GM23248 (cell line): ENCODE results near the gene KCNA5. TPM values are rescaled to one million over a fixed set of nuclear protein-coding genes. Genes with fewer than 3 reads are reported as not detected.

Experiments
- DNase-seq: peaks from one replicate; pipeline ENCODE4 v3.0.0-alpha.2; 2015
- H2AFZ ChIP-seq: fragments of 200-600 bp; sonication (generic); 2 replicates; pipeline ENCODE4 v1.6.1; 2016; ENCODE audit warnings: antibody characterized with exemption
- H3F3A ChIP-seq: fragments of 200-600 bp; sonication (generic); 2 replicates; pipeline ENCODE4 v1.6.1; 2016; ENCODE audit warnings: mild to moderate bottlenecking, antibody characterized with exemption, mixed run types; ENCODE audit not compliant: insufficient read depth
- H3K27ac ChIP-seq: fragments of 200-600 bp; sonication (generic); 2 replicates; pipeline ENCODE4 v1.5.1; 2016; ENCODE audit warnings: mild to moderate bottlenecking
- H3K27me3 ChIP-seq: fragments of 200-600 bp; sonication (generic); replicated peaks from 2 replicates; pipeline ENCODE4 v1.6.1; 2016; ENCODE audit warnings: mild to moderate bottlenecking; ENCODE audit not compliant: insufficient read depth
- H3K36me3 ChIP-seq: fragments of 200-600 bp; sonication (generic); 2 replicates; pipeline ENCODE4 v1.6.1; 2016; ENCODE audit warnings: low read depth, mild to moderate bottlenecking
- H3K4me1 ChIP-seq: fragments of 200-600 bp; sonication (generic); 2 replicates; pipeline ENCODE4 v1.6.1; 2016; ENCODE audit warnings: mild to moderate bottlenecking; ENCODE audit not compliant: insufficient read depth
- H3K4me2 ChIP-seq: fragments of 200-600 bp; sonication (generic); one replicate; pipeline ENCODE4 v1.6.1; 2016; ENCODE audit warnings: mild to moderate bottlenecking; ENCODE audit not compliant: unreplicated experiment
- H3K4me3 ChIP-seq: fragments of 200-600 bp; sonication (generic); 2 replicates; pipeline ENCODE4 v1.5.1; 2016; ENCODE audit warnings: mild to moderate bottlenecking
- H3K79me2 ChIP-seq: fragments of 200-600 bp; sonication (generic); 2 replicates; pipeline ENCODE4 v1.6.1; 2016; ENCODE audit warnings: mild to moderate bottlenecking; ENCODE audit not compliant: insufficient read depth
- H3K9ac ChIP-seq: fragments of 200-600 bp; sonication (generic); 2 replicates; pipeline ENCODE4 v1.6.1; 2016; ENCODE audit warnings: mild to moderate bottlenecking
- H3K9me2 ChIP-seq: fragments of 200-600 bp; sonication (generic); 2 replicates; pipeline ENCODE4 v1.6.1; 2016; ENCODE audit warnings: mixed run types, mild to moderate bottlenecking, moderate library complexity; ENCODE audit not compliant: insufficient read depth
- H3K9me3 ChIP-seq: fragments of 200-600 bp; sonication (generic); one replicate; pipeline ENCODE4 v1.6.1; 2017; ENCODE audit warnings: low read depth
- H4K20me1 ChIP-seq: fragments of 200-600 bp; sonication (generic); 2 replicates; pipeline ENCODE4 v1.6.0; 2016; ENCODE audit not compliant: insufficient read depth
- EZH2 ChIP-seq: fragments of 200-600 bp; sonication (generic); IDR thresholded peaks from 2 replicates; pipeline ENCODE4 v1.6.1; 2018; ENCODE audit warnings: antibody characterized with exemption, mild to moderate bottlenecking; ENCODE audit not compliant: insufficient read depth, poor library complexity, severe bottlenecking
- EZH2phosphoT487 ChIP-seq: fragments of 200-600 bp; sonication (generic); IDR thresholded peaks from 2 replicates; pipeline ENCODE4 v1.6.1; 2018; ENCODE audit warnings: antibody characterized with exemption, moderate library complexity, mild to moderate bottlenecking, low read depth; ENCODE audit not compliant: insufficient read depth
- WGBS, 2 experiments: methylation state at CpG; one replicate each; pipeline ENCODE4 v1.1.6; 2015 to 2017; ENCODE audit warnings: low lambda C conversion rate in 2 of 2, low coverage in 1 of 2; ENCODE audit errors: missing lambda C conversion rate in 2 of 2; 5-methylcytosine and 5-hydroxymethylcytosine counted together
- in situ Hi-C: fragments of 300-500 bp; cut with MboI; formaldehyde crosslinking; loops from 2 replicates; pipeline ENCODE4 v1.15.0; 2020
- polyA plus RNA-seq: library from polyadenylated mRNA; unstranded; fragments of >200 nt; fragmentation: Nextera tagmentation; extraction: Ambion mirVana; gene quantifications from 2 replicates; pipeline ENCODE4 v1.2.1, GENCODE V29; 2016
- total RNA-seq: library from RNA; depleted of rRNA; stranded (reverse); fragments of >200 nt; shearing (Covaris generic); gene quantifications from 2 replicates; pipeline ENCODE4 v1.2.3, GENCODE V29; 2014

KCNA5 gene
- total and polyA plus RNA-seq, 2 experiments from 2014 or later, result not detected

- in situ Hi-C loops, result loop anchor here (10.0 to 25.0 kb wide), 2 partner anchors 88 to 209 kb away; no protein-coding TSS in a partner anchor
- H2AFZ ChIP-seq, result no peak overlapping the region
- H3K79me2 ChIP-seq, result no peaks in the 10 kb centered on the region
- H3K9ac ChIP-seq, result no peak overlapping the region
- no peak overlapping the region for H3K27ac ChIP-seq
- no peak overlapping the region for H3K4me2 ChIP-seq
- no peaks in the 10 kb centered on the region for H4K20me1 ChIP-seq
- no peaks in the 10 kb centered on the region for H3K9me2 ChIP-seq
- TF ChIP-seq EZH2phosphoT487, result no peak
- WGBS, 2 experiments, result 15 to 22% methylated on average over 1 of the region's 1 CpG
- no peaks in the 10 kb centered on the region for H3K9me3 ChIP-seq
- DNase-seq, result peak; percentile 49
- H3K4me1 ChIP-seq, result no peaks in the 10 kb centered on the region
- H3K36me3 ChIP-seq, result no peaks in the 10 kb centered on the region
- no peaks in the 10 kb centered on the region for H3F3A ChIP-seq
- H3K4me3 ChIP-seq, result no peak overlapping the region
- H3K27me3 ChIP-seq, result 0 out of 2 replicates have a peak, but pooled peaks cover 3% of the 10 kb centered on the region
Measured at GRCh38 chr12:5073853-5074252, 30.2 kb downstream of the KCNA5 start.

DNA sequence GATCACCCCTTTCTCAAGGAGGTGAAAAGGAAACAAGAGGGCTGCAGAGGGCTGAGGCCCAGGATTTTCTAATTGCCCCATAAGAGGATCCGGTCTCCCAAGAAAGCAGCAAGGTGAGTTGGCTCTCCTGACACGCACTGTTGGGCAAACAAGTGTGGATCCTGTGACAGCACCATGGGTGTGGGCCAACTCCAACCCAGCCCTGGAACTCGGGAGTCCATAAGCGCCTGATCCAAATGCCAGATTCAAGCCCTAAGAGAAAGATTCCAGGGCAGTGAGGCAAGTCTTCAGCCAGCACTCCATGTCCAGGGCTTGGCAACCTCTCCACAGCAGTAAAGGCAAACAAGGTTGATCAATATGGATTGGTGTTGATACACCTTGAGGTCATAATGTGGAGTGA, 33.1 kb downstream of the KCNA5 start:
- no peak overlapping the region for H3K4me2 ChIP-seq
- TF ChIP-seq EZH2, result no peak
- TF ChIP-seq EZH2phosphoT487, result no peak
- WGBS, 2 experiments, result 77 to 82% methylated on average over 4 of the region's 4 CpGs
- H3K27ac ChIP-seq, result no peak overlapping the region
- no peak for DNase-seq
- H3K36me3 ChIP-seq, result no peaks in the 10 kb centered on the region
- in situ Hi-C loops, result loop anchor here (10.0 kb wide), 1 partner anchor 212 kb away; no protein-coding TSS in a partner anchor
- H3K4me3 ChIP-seq, result no peak overlapping the region
- H3K79me2 ChIP-seq, result no peaks in the 10 kb centered on the region
- H3K4me1 ChIP-seq, result no peaks in the 10 kb centered on the region
- no peaks in the 10 kb centered on the region for H3K27me3 ChIP-seq
- H3K9me3 ChIP-seq, result no peaks in the 10 kb centered on the region
- H3K9me2 ChIP-seq, result no peaks in the 10 kb centered on the region
- H3F3A ChIP-seq, result no peaks in the 10 kb centered on the region
- no peak overlapping the region for H3K9ac ChIP-seq
- H2AFZ ChIP-seq, result no peak overlapping the region
- H4K20me1 ChIP-seq, result no peaks in the 10 kb centered on the region

DNA sequence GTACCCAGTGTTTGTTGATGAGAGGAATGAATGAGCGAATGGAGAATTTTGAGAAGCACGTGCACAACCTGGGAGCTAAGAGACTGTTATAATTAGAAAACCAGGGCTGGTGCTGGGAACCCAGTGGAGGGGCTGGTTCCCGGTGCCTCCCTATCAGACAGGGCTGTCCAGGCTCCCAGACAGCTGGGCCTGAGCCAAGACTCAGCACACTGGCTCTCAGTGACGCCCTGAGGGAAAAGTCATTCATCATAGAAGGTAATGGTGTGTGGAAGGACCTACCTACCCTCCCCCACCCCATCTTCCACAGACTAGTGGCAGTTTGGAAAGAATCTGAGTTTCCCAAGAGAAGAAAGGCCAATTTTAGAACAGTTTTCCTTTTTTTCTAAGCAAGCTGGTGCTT, 34.7 kb downstream of the KCNA5 start:
- H3K9ac ChIP-seq, result no peak overlapping the region
- no peaks in the 10 kb centered on the region for H3K36me3 ChIP-seq
- H3K9me2 ChIP-seq, result no peaks in the 10 kb centered on the region
- 68 to 71% methylated on average over 4 of the region's 4 CpGs for WGBS, 2 experiments
- no peak for DNase-seq
- no peaks in the 10 kb centered on the region for H3K9me3 ChIP-seq
- 0 out of 2 replicates have a peak, but pooled peaks cover 2% of the 10 kb centered on the region for H3F3A ChIP-seq
- H3K27me3 ChIP-seq, result no peaks in the 10 kb centered on the region
- no peak overlapping the region for H3K27ac ChIP-seq
- in situ Hi-C loops, result loop anchor here (10.0 kb wide), 1 partner anchor 214 kb away; no protein-coding TSS in a partner anchor
- no peaks in the 10 kb centered on the region for H3K4me1 ChIP-seq
- no peaks in the 10 kb centered on the region for H4K20me1 ChIP-seq
- H3K79me2 ChIP-seq, result no peaks in the 10 kb centered on the region
- TF ChIP-seq EZH2 (no peak), EZH2phosphoT487 (no peak)
- H2AFZ ChIP-seq, result no peak overlapping the region
- no peak overlapping the region for H3K4me3 ChIP-seq
- H3K4me2 ChIP-seq, result no peak overlapping the region

DNA sequence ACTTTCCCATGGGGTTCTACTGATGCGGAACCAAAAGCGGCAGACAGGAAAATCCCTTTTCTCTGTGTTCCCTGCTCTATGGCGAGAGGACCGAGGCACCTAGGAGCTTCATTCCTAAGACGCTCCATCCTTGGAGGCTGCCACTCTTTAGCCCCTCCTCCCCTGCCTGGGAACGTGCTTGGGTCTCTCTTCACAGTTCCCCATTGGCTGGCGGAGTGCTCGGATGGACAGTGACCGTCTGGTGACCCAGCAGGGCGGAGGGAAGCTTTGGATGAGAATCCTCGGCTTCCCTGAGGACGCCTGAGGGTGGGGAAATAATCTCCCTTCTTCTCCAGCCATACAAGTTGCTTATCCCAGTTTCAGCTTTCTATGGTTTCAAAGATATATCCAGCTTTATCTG, 37.3 kb downstream of the KCNA5 start:
- no peak overlapping the region for H3K4me2 ChIP-seq
- H3K79me2 ChIP-seq, result no peaks in the 10 kb centered on the region
- no peak for DNase-seq
- no peak overlapping the region for H3K9ac ChIP-seq
- H3K4me1 ChIP-seq, result peaks cover 17% of the 10 kb centered on the region
- H3K9me3 ChIP-seq, result no peaks in the 10 kb centered on the region
- TF ChIP-seq EZH2phosphoT487 (no peak), EZH2 (no peak)
- in situ Hi-C loops, result no loop called here
- H3K9me2 ChIP-seq, result no peaks in the 10 kb centered on the region
- peaks cover 18% of the 10 kb centered on the region for H3F3A ChIP-seq
- no peaks in the 10 kb centered on the region for H4K20me1 ChIP-seq
- no peak overlapping the region for H2AFZ ChIP-seq
- H3K36me3 ChIP-seq, result no peaks in the 10 kb centered on the region
- no peak overlapping the region for H3K27ac ChIP-seq
- H3K27me3 ChIP-seq, result no peaks in the 10 kb centered on the region
- no peak overlapping the region for H3K4me3 ChIP-seq
- 65 to 67% methylated on average over 12 of the region's 12 CpGs for WGBS, 2 experiments
